A549 (cell line): ENCODE results near the gene SGPL1.

Experiments used
- CHD2 ChIP-seq: fragments of 150-350 bp; IDR thresholded peaks from 2 replicates; pipeline ENCODE4 v1.6.1; 2014; ENCODE audit warnings: low read length; ENCODE audit not compliant: partially characterized antibody
- CTCF ChIP-seq: fragments of >200 bp; sonication (Bioruptor Twin); formaldehyde crosslinking; IDR thresholded peaks from 3 replicates; pipeline ENCODE4 v1.5.1; 2016
- HMGXB4 ChIP-seq: fragments of 250-450 bp; sonication (Bioruptor Pico); IDR thresholded peaks from 2 replicates; pipeline ENCODE4 v1.5.0; 2021; ENCODE audit warnings: mild to moderate bottlenecking, moderate library complexity, borderline replicate concordance
- HOXB5 ChIP-seq: fragments of 250-450 bp; sonication (Bioruptor Pico); IDR thresholded peaks from 2 replicates; pipeline ENCODE4 v1.5.0; 2020; ENCODE audit warnings: mild to moderate bottlenecking, moderate library complexity
- KDM1A ChIP-seq: fragments of 200-600 bp; sonication (generic); IDR thresholded peaks from 2 replicates; pipeline ENCODE4 v1.6.1; 2016; ENCODE audit warnings: low read depth, mild to moderate bottlenecking
- NR3C1 ChIP-seq: fragments of >200 bp; sonication (Bioruptor Twin); formaldehyde crosslinking; IDR thresholded peaks from 3 replicates; pipeline ENCODE4 v1.6.1; 2017
- POLR2A ChIP-seq: IDR thresholded peaks from 2 replicates; pipeline ENCODE4 v1.6.1; 2012; ENCODE audit warnings: mild to moderate bottlenecking, low read length
- RAD21 ChIP-seq, 2 experiments: fragments of >200 bp in 1 of 2; sonication (Bioruptor Twin) in 1 of 2; formaldehyde crosslinking in 1 of 2; IDR thresholded peaks in 1 of 2; conservative IDR thresholded peaks in 1 of 2; 2 replicates in 1 of 2; 3 replicates in 1 of 2; pipeline ENCODE4 v1.6.1; 2012 to 2018; ENCODE audit warnings: inconsistent platforms in 1 of 2
- SMC3 ChIP-seq: fragments of >200 bp; sonication (Bioruptor Twin); formaldehyde crosslinking; IDR thresholded peaks from 3 replicates; pipeline ENCODE4 v1.6.1; 2018; ENCODE audit warnings: inconsistent platforms
- TF ChIP-seq, protein P1 (sequence below): fragments of 200-600 bp; sonication (generic); IDR thresholded peaks from 2 replicates; pipeline ENCODE4 v1.6.1; 2016; ENCODE audit warnings: antibody characterized with exemption, mild to moderate bottlenecking, moderate library complexity

- TF ChIP-seq CTCF (no peak), HMGXB4 (CRISPR knock-in tag) (no peak), POLR2A (no peak), HOXB5 (CRISPR knock-in tag) (no peak), RAD21 (conservative IDR thresholded peaks at IDR 0.05 in 1 of 2, IDR thresholded peaks at IDR 0.05 in 1 of 2) (no peak), CHD2 (no peak), KDM1A (no peak), SMC3 (no peak), NR3C1 (no peak)
- TF ChIP-seq, protein P1, sequence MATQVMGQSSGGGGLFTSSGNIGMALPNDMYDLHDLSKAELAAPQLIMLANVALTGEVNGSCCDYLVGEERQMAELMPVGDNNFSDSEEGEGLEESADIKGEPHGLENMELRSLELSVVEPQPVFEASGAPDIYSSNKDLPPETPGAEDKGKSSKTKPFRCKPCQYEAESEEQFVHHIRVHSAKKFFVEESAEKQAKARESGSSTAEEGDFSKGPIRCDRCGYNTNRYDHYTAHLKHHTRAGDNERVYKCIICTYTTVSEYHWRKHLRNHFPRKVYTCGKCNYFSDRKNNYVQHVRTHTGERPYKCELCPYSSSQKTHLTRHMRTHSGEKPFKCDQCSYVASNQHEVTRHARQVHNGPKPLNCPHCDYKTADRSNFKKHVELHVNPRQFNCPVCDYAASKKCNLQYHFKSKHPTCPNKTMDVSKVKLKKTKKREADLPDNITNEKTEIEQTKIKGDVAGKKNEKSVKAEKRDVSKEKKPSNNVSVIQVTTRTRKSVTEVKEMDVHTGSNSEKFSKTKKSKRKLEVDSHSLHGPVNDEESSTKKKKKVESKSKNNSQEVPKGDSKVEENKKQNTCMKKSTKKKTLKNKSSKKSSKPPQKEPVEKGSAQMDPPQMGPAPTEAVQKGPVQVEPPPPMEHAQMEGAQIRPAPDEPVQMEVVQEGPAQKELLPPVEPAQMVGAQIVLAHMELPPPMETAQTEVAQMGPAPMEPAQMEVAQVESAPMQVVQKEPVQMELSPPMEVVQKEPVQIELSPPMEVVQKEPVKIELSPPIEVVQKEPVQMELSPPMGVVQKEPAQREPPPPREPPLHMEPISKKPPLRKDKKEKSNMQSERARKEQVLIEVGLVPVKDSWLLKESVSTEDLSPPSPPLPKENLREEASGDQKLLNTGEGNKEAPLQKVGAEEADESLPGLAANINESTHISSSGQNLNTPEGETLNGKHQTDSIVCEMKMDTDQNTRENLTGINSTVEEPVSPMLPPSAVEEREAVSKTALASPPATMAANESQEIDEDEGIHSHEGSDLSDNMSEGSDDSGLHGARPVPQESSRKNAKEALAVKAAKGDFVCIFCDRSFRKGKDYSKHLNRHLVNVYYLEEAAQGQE, result no peak
Observed at GRCh38 chr10:70853038-70853437, 37.3 kb downstream of the SGPL1 start.
